Thyroid gland (tissue), 4 donors: Measurements from ENCODE around the gene CHRDL2. TPM values are rescaled to one million over a fixed set of nuclear protein-coding genes. Genes with fewer than 3 reads are reported as not detected.
A peak's percentile ranks its signal among the peaks of the same experiment; 100 is the strongest.

Experiments
- DNase-seq, 2 donors: peaks; one replicate each; pipeline ENCODE4 v3.0.0-alpha.2; 2019
- H3K27ac ChIP-seq, 3 donors: fragments of 200-600 bp; sonication (generic); 1 replicate in 2 of 3; 2 replicates in 1 of 3; pipeline ENCODE4 v1.5.1; 2016 to 2019; ENCODE audit warnings: mild to moderate bottlenecking in 1 of 3, moderate library complexity in 1 of 3
- H3K27me3 ChIP-seq: fragments of 200-600 bp; sonication (generic); one replicate; pipeline ENCODE4 v1.5.1; 2019
- H3K36me3 ChIP-seq, 2 donors: fragments of 200-600 bp; sonication (generic); one replicate each; pipeline ENCODE4 v1.5.1; 2016 to 2019
- H3K4me1 ChIP-seq, 2 donors: fragments of 200-600 bp; sonication (generic); one replicate each; pipeline ENCODE4 v1.5.1; 2017 to 2019
- H3K4me3 ChIP-seq, 3 donors: fragments of 200-600 bp; sonication (generic); replicated peaks in 1 of 3; 1 replicate in 2 of 3; 2 replicates in 1 of 3; pipeline ENCODE4 v1.5.1; 2016; ENCODE audit warnings: mild to moderate bottlenecking in 1 of 3
- H3K9me3 ChIP-seq: fragments of 200-600 bp; sonication (generic); one replicate; pipeline ENCODE4 v1.5.1; 2017
- POLR2A ChIP-seq, 2 donors: fragments of 450-650 bp; IDR thresholded peaks; one replicate each; pipeline ENCODE4 v1.6.1; 2017; ENCODE audit warnings: antibody characterized with exemption in 2 of 2, mild to moderate bottlenecking in 2 of 2, moderate library complexity in 1 of 2
- WGBS, 2 donors: methylation state at CpG; one replicate each; pipeline ENCODE4 v1.1.5; 2017; 5-methylcytosine and 5-hydroxymethylcytosine counted together
- intact Hi-C: fragments of 100-400 bp; cut with DNase I; formaldehyde crosslinking; loops from one replicate; pipeline ENCODE4 v1.15.1; 2023
- total RNA-seq, 4 donors: library from RNA; depleted of rRNA; stranded (reverse); fragments of >200 nt; gene quantifications; one replicate each; pipeline ENCODE4 v1.2.3, GENCODE V29; 2016
- TF ChIP-seq, protein P1 (sequence below), 6 experiments: fragments of 200-600 bp in 3 of 6; fragments of 450-650 bp in 3 of 6; sonication (generic) in 3 of 6; IDR thresholded peaks; one replicate each; pipeline ENCODE4 v1.5.1; 2016 to 2019; ENCODE audit warnings: antibody characterized with exemption in 6 of 6, mild to moderate bottlenecking in 2 of 6, inconsistent platforms in 1 of 6, moderate library complexity in 1 of 6

Gene CHRDL2, protein sequence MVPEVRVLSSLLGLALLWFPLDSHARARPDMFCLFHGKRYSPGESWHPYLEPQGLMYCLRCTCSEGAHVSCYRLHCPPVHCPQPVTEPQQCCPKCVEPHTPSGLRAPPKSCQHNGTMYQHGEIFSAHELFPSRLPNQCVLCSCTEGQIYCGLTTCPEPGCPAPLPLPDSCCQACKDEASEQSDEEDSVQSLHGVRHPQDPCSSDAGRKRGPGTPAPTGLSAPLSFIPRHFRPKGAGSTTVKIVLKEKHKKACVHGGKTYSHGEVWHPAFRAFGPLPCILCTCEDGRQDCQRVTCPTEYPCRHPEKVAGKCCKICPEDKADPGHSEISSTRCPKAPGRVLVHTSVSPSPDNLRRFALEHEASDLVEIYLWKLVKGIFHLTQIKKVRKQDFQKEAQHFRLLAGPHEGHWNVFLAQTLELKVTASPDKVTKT
- total RNA-seq, result not detected

DNA sequence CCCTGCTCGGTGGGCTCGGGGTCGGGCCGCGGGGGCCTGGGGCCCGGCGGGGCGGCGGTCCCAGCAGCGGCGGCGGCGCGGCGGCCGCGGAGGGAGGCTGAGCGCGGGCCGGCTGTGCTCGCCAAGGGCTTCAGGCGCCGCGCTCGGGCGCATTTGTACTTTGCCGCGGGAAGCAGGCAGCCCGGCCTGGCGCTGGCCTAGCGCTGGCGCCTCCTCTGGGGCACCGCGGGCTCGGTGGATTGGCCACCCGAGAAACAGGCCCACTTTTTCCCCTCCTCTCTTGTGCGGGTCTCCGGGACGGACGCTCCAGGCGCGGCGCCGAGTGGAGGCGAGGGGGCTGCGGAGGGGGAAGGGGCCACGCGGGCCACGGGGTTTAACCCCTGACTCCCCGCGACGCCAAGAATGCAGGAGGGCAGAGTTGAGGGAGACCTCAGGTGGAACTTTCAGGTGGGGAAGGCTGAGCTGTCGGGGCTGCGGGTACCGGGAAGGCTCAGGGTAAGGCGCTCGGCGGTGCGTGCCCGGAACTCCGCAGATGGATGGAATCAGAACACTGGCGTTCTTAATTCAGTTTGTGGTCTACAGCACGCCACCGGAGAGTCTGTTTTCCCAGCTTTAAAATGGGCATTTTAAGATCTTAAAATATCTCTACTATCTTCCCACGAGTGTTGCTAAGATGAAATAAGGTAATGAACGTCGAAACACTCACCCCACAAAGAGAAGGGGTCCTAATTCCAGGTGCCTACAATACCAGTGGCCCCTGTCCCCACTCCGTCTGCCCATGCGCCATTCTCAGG lies at the start of gene CHRDL2:
TSS of gene CHRDL2 (minus strand) at position 126 of the 794 bp plus-strand sequence. CDS start 538 bp downstream, outside the sequence.
- Histone ChIP-seq H3K9me3 (no peaks in the 10 kb centered on the region), H3K36me3 (no peaks in the 10 kb centered on the region), H3K4me3 (no peak within 1 kb of the TSS), H3K27me3 (no peaks in the 10 kb centered on the region), H3K27ac (no peak within 1 kb of the TSS), H3K4me1 (peaks cover 3 to 4% of the 10 kb centered on the region in 2 donors)
- DNase-seq, result peak; percentile 27 to 44
- intact Hi-C loops, result no loop called here
- TF ChIP-seq POLR2A (IDR thresholded peaks at IDR 0.05), result no peak
- WGBS, 2 donors, result 23 to 36% methylated on average over 22 to 33 of the region's 69 CpGs

DNA sequence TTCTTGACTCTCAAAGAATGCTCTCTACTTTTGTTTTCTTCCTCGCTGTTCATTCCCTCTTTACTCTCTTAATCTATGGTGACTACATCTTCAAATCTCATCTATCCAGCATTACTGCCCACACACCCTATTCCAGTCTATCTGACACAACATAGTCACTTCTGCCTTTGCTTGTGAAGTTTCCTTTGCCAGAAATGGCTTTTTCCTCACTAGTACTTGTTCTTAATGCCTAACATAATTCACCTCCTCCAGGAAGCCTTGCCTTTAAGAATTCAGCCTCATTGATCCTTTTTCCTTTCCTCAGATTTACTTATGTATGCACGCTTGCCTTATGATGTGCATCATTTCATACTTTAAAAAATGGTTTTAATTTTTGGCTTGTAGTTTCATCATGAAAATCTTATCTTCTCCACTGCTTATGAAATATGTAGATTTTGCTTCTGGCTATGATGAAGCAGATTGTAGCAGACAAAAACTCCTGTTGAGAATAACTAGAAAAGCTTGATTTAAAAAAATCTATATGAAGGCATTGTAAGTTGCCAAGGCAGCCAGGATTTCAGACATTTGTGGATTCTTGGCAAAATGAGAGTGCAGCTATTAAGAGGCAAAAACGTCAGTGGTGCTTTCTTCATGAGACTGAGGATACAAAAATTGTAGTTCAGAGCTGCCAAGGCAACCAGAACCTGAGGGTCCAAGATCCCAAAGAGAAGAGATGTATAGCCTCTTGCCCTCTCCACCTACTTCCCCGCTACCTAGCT lies 49.2 kb upstream of the CHRDL2 start:
- H3K27ac ChIP-seq, result no peak overlapping the region
- no peak overlapping the region for H3K4me3 ChIP-seq
- TF ChIP-seq, protein P1, sequence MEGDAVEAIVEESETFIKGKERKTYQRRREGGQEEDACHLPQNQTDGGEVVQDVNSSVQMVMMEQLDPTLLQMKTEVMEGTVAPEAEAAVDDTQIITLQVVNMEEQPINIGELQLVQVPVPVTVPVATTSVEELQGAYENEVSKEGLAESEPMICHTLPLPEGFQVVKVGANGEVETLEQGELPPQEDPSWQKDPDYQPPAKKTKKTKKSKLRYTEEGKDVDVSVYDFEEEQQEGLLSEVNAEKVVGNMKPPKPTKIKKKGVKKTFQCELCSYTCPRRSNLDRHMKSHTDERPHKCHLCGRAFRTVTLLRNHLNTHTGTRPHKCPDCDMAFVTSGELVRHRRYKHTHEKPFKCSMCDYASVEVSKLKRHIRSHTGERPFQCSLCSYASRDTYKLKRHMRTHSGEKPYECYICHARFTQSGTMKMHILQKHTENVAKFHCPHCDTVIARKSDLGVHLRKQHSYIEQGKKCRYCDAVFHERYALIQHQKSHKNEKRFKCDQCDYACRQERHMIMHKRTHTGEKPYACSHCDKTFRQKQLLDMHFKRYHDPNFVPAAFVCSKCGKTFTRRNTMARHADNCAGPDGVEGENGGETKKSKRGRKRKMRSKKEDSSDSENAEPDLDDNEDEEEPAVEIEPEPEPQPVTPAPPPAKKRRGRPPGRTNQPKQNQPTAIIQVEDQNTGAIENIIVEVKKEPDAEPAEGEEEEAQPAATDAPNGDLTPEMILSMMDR (IDR thresholded peaks at IDR 0.05), result no peak
- TF ChIP-seq POLR2A (IDR thresholded peaks at IDR 0.05), result no peak
- 80 to 87% methylated on average over 4 of the region's 4 CpGs for whole genome bisulfite sequencing, 2 donors
- H3K36me3 ChIP-seq, result no peaks in the 10 kb centered on the region
- H3K9me3 ChIP-seq, result no peaks in the 10 kb centered on the region
- no peaks in the 10 kb centered on the region for H3K27me3 ChIP-seq
- peaks cover 7 to 8% of the 10 kb centered on the region in 2 donors for H3K4me1 ChIP-seq
- DNase-seq, result no peak
- intact Hi-C loops, result no loop called here

DNA sequence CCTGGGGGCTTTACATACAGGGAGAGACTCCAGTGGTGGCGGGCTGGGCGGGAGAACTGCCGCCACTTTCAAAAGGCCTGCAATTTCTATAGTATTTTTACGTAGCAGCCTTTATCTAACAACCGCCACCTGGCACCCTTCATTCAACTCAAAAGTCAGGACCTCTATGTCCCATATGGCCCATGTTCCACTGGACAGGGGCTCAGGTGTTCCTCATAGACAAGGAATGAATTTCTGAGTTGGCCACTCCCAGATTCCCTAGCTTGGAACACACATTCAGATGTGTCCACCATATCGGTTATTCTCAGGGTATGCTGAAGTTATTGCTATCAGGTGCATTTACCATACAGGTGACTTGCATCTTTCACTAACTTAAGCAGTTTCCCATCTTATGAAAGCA lies 47.4 kb upstream of the CHRDL2 start:
- peaks cover 5 to 7% of the 10 kb centered on the region in 2 donors for H3K4me1 ChIP-seq
- no peak overlapping the region for H3K4me3 ChIP-seq
- no peaks in the 10 kb centered on the region for H3K36me3 ChIP-seq
- TF ChIP-seq, protein P1 (IDR thresholded peaks at IDR 0.05), result no peak
- no peak for TF ChIP-seq POLR2A (IDR thresholded peaks at IDR 0.05)
- H3K9me3 ChIP-seq, result no peaks in the 10 kb centered on the region
- DNase-seq, result no peak
- H3K27ac ChIP-seq, result no peak overlapping the region
- H3K27me3 ChIP-seq, result no peaks in the 10 kb centered on the region
- WGBS, 2 donors, result 97 to 98% methylated on average over 6 of the region's 6 CpGs
- intact Hi-C loops, result no loop called here

DNA sequence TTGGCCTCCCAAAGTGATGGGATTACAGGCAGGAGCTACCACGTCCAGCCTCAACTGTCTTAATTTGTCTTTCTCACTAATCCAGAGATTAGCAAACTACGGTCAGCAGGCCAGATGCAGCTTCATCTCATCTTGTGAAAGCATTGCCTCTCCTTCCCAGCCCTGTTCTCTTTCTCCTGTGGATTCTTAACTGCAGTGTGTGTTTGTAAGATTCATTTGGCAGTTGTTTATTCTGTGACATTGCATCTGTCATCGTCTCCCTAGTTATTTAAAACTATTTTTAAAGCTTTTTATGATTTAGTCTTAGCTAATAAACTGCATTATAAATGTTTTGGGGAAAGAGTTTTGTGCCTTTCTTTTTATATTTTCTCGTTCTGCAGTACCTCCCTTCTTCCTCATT lies 46.7 kb upstream of the CHRDL2 start:
- no peak for TF ChIP-seq POLR2A (IDR thresholded peaks at IDR 0.05)
- TF ChIP-seq, protein P1 (IDR thresholded peaks at IDR 0.05), result no peak
- no peaks in the 10 kb centered on the region for H3K9me3 ChIP-seq
- 82% methylated on average over 4 of the region's 4 CpGs for WGBS, 2 donors
- intact Hi-C loops, result no loop called here
- DNase-seq, result no peak
- no peak overlapping the region for H3K27ac ChIP-seq
- no peaks in the 10 kb centered on the region for H3K27me3 ChIP-seq
- peaks cover 0 to under 1% of the 10 kb centered on the region in 2 donors for H3K4me1 ChIP-seq
- no peaks in the 10 kb centered on the region for H3K36me3 ChIP-seq
- H3K4me3 ChIP-seq, result no peak overlapping the region

DNA sequence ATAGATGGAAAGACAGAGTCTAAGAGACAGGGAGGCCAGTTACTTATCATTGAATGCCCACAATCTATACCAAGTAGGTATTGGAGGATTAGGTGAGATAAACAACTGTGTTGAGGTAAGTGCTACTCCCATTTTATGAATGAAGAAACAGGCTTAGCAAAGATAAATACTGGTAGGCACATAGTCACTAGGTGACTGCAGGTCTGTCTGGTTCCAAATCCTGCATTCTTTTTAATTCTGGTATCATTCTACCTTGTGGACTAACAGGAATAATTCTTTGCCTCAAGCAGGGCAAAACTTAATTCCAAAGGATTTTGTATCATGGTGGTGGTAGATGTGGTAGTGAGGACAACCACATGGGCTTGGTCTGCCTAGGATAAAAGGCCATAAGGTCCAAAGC lies 45.8 kb upstream of the CHRDL2 start:
- intact Hi-C loops, result no loop called here
- TF ChIP-seq POLR2A (IDR thresholded peaks at IDR 0.05), result no peak
- TF ChIP-seq, protein P1 (IDR thresholded peaks at IDR 0.05), result no peak
- Histone ChIP-seq H3K27me3 (no peaks in the 10 kb centered on the region), H3K4me3 (no peak overlapping the region), H3K9me3 (no peaks in the 10 kb centered on the region), H3K27ac (no peak overlapping the region), H3K36me3 (no peaks in the 10 kb centered on the region), H3K4me1 (no peaks in the 10 kb centered on the region)
- no peak for DNase-seq
